HT-29 (cell line): ENCODE data around the gene LMBRD1. TPM values are rescaled to one million over a fixed set of nuclear protein-coding genes. Genes with fewer than 3 reads are reported as not detected.
"Not testable (repeated sequence)": the region's sequence is repeated elsewhere in the genome, so short reads cannot be mapped to it uniquely, and the experiment has no call there.

Source experiments
- DNase-seq: peaks from one replicate; pipeline ENCODE4 v3.0.0-alpha.2; 2015; ENCODE audit warnings: low spot score
- total RNA-seq: library from RNA; depleted of rRNA; stranded (reverse); fragments of >200 nt; shearing (Covaris generic); gene quantifications from 2 replicates; pipeline ENCODE4 v1.2.3, GENCODE V29; 2014

The LMBRD1 gene
- total RNA-seq, 1 experiment from 2014 or later = 7.5 TPM

DNA sequence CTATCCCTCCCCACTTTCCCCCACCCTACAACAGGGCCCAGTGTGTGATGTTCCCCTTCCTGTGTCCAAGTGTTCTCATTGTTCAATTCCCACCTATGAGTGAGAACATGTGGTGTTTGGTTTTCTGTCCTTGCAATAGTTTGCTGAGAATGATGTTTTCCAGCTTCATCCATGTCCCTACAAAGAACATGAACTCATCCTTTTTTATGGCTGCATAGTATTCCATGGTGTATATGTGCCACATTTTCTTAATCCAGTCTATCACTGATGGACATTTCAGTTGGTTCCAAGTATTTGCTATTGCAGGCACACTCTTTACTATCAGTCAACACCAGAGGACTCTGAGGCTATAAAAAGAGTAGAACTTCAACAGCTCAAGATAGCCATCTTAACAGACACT, 2.0 kb upstream of the LMBRD1 start:
- not testable (repeated sequence) for DNase-seq

DNA sequence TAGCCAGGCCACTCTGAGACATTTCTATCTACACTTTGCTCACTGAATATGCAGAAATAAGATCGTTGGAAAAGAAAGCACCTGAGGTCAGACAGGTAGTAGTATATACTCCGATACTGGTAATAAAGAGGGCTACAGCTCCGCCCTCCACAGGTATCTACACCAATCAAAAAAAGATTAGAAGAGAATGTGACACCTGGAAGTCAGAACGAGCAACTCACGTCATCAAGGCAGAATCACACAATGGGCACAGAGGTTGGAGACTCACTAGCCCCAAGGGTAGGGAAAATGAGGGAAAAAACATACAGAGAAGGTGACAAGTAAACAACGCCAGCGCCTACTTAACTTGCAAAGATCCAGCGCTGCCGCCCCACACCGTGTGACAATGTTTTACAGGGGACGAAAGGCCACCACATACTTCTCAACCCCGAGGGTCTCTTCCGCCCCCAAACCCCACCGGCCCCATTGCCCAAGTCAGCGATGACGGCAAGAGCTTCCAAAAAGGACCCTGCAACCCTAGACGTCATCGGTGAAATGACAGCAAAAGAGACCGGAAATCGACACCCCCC, 653 bp downstream of the LMBRD1 start:
- DNase-seq = peak; percentile 75

DNA sequence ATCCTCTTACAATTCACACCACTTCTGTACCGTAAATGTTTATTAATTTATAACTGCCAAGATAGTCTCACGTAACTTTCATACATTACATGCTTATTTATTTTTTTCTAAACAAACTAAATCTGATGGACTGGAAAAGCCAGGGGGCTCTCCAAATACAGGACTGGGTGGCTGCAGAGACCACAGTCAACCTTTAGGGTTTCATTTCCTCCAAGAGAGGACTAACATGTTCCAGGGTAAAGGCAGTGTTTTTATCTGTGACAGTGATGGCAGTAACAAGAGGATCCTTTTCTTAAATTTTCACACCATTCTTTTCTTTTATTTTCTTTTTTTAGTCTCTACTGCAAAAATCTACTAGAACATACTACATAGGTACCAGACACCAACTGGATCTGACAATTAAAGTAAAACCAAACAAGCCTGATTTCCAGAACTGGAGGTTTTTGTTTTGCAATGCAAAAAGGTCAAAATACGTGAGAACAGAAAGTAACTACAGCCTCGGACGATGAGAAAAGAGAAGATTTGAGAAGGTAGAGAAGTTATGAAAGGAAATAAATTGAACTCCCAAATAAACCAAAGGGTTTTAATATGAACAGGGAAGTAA, 1.2 kb downstream of the LMBRD1 start:
- no peak for DNase-seq

DNA sequence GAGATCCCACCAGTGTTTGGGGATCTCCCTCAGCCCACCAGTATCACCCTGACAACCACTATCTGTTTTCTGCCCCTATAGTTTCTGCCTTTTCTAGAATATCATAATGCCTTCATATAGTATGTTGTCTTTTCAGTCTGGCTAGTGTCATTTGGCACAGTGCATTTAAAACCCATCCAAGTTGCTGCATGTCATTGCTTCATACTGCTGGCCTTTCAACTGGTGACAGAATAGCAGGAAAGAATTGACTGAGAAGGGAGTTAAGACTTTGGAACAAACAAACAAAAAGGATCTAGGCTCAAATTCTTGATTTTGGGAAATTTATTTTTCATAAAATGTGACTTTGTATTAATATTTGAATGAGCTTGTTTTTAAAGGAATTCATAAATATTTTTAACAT, 4.5 kb downstream of the LMBRD1 start:
- no peak for DNase-seq

DNA sequence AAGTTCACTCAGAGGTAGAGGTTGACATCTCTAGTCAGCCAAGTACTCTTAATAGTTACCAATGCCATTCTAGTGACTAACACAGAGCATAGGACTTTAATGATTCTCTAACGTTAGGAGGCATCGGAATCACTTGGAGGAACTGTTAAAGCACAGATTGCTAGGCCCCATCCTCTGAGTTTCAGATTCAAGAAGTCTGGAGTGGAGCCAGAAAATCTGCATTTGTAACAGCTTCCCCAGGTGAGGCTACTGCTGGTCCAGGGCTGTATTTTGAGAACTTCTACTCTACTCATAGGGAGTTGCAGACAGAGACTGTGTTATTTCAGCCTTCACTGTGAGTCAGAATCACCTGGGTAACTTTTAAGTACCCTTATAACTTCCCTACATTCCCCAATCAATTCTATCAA, 5.7 kb downstream of the LMBRD1 start:
- DNase-seq = no peak

DNA sequence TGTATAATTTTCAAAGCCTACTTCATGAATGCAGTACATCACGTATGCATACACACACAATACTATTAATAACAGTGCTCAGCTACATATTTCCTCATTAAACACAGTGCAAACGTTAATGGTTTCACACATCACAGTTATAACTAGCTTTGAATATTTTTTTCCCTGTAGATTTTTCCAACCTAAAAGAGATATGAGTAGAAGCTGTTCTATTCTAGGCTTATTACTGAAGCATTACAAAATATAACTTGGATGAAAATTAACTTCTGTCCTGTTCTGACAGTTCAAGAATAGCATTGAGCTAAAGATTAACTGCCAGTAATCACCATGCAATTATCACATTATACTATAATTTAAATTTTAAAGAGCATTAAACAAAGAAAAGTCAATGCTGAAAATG, 6.2 kb downstream of the LMBRD1 start:
- DNase-seq = no peak

DNA sequence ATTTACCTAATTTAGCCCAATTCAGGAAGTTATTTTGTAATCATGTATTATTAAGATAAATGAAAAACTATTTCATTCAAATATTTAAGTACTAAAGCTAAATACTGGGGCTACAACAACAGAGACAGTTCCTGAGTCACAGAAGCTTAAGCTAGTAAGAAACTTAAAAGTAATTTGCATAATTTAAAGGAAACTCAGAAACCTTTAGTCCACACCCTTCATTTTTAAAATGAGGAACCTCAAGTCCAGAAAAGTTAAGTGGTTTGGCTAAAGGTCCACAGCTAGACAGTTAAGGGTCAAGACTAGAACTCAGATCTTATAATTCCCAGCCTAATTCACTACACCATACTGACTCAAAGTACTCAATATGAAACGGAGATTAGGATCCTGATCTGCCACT, 7.2 kb downstream of the LMBRD1 start:
- DNase-seq = no peak

DNA sequence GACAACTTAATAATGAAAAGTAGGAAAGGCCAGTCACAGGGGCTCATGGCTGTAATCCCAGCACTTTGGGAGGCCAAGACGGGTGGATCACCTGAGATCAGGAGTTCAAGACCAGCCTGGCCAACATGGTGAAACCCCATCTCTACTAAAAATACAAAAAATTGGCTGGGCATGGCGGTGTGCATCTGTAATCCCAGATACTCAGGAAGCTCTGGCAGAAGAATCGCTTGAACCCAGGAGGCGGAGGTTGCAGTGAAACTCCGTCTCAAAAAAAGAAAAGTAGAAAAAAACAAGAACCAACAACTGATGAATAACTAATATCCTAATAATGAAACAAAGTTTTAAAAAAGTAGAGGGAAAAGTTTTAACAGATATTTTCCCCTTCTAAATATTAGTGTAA, 9.4 kb downstream of the LMBRD1 start:
- DNase-seq = not testable (repeated sequence)

DNA sequence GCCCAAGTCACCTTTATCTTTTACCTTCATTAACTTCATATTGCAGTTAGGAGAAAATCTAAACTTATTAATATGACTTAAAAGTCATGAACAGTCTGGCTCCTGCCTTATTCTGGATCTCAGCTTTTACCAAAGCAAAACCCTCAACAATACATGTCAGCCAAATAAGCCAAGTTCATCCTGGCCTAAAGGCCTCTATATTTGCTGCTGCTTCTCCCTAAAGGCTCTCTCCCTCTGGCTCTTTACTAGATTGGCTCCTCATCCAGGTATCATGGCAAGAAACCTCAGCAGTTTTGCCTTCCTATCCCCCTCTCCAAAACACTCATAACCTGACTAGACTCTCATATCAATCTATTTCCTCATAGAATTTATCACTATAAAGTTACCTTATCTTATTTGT, 11.1 kb downstream of the LMBRD1 start:
- no peak for DNase-seq

DNA sequence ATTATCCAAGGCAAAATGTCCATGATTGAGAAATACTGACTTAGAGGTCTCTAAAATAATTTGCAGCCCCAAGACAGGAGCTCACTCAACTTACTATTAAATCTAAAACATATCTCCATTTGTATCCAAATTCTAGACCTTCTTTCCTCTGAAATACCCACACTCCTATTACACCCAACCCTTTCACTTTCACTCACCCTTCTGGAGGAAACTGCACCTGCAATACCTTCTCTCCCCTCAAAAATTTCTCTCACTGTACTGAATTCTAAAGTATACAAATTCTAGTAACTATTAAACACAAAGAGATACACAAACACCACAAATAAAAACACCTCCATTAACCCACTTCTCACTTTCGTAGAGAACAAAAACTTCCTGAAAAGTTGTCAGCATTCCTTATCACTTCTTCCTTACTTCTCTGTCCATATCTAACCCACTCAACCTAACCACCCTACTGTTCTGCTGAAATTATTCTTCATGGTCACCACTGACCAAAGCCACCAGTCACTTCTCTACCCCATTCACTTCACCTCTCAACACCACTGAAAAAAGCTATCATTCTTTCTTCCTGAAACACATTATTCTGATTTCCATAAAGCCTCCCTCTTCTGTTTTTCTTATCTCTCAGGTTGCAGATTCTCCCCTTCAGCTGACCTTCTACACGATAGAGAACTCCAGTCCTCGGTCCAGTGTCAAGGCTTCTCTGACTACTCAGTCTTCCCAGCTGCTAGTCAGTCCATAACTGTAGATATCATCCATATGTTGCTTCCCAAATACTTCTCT, 12.0 kb downstream of the LMBRD1 start:
- no peak for DNase-seq

DNA sequence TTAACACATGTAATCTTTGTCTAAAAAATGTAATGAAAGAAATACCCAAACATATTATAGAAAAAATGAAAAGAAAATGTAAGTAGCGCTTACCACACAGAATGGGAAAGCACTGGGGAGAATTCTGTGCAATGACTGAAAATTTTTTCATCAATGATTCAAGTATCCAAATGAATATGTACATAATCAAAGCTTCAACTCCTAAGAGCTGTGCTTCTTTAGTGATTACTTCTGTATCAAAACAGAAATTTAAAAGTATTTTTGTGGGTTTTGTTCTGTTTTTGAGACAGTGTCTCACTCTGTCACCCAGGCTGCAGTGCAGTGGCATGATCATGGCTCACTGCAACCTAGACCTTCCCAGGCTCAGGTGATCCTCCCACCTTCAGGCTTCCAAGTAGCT, 13.7 kb downstream of the LMBRD1 start:
- DNase-seq = no peak

DNA sequence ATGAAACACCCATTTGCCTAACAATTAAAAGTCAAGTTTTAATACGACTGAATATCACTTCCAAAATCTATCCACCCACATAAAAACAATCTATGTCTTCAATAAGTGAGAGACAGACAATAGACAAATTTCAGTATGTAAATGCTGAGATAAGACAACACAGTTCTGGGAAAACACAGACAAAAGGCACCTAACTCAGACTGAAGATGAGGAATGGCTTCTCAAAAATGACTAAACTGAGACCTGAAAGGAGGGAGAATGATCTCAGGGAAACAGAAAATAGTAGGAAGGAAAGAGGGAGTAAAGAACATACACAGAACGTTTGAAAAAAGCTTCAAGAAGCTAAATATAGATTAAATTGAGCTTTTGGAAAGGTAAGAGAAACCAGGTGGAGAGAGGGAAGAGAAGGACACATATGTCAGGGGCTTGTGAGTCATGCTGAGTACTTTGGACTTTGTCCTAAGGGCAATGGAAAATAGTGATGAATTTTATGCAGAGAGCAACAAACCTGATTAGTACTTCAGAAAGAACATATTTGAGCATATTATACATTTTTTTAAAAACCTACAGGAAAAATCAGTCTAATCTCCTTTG, 16.1 kb downstream of the LMBRD1 start:
- DNase-seq = peak; percentile 39

DNA sequence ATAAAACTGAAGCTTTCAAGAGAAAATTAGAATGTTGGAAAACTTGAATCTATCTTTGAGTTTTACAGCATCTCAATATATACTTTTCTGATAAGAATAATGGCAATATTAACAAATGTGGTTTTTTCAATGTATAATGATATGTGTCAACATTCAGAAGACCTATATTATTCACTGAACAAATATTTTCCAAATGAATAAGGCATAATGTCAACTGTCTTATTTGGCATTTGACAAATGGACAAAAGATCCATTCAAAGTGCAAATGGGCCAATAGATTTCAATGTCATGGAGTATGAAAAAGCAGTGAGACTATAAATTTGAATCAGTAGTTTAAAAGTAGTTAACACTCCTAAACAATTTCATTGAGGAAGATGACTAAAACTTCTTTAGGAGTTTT, 20.9 kb downstream of the LMBRD1 start:
- no peak for DNase-seq

DNA sequence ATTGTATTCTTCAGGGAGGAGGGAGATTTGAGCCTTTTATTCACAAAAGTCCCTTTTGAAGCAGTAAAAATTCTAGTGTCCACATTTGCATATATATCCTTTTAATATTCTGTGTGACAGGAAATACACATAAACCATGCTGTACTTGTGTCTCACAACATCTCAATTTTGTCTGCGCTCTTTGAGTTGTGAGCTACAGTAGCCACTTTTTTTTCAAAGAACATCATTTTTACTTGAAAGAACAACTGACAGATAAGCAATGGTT, 21.3 kb downstream of the LMBRD1 start:
- no peak for DNase-seq

DNA sequence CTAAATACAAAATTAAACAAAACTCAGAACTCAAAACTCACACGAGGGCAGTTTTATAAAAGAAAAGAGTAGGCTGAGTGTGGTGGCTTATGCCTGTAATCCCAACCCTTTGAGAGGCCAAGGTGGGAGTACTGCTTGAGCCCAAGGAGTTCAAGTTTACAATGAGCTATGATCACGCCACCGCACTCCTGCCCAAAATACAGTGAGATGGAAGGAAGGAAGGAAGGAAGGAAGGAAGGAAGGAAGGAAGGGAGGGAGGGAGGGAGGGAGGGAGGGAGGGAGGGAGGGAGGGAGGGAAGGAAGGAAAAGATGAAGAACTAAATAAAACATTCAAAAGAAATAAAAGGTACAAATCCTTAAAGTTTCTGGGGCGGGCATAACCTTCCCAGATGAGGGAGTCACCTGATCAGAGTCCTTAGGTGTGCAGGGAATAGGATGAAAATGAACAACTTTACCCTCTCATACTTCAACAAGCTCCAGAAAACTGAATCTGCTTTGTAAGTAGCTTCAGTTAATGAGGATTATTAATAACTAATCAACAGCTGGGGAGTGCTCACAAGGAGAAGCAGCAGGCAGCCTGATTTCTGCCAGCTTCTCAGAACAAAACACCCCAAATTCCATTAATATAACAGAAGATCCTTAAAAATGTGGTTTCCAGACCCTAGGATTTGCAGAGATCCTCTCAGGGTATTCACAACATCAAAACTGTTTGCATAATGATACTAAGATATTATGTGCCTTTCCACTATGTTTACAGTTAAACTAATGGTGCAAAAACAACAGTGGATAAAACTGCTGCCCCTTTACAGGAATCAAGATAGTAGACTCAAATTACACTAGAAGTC, 21.8 kb downstream of the LMBRD1 start:
- no peak for DNase-seq

DNA sequence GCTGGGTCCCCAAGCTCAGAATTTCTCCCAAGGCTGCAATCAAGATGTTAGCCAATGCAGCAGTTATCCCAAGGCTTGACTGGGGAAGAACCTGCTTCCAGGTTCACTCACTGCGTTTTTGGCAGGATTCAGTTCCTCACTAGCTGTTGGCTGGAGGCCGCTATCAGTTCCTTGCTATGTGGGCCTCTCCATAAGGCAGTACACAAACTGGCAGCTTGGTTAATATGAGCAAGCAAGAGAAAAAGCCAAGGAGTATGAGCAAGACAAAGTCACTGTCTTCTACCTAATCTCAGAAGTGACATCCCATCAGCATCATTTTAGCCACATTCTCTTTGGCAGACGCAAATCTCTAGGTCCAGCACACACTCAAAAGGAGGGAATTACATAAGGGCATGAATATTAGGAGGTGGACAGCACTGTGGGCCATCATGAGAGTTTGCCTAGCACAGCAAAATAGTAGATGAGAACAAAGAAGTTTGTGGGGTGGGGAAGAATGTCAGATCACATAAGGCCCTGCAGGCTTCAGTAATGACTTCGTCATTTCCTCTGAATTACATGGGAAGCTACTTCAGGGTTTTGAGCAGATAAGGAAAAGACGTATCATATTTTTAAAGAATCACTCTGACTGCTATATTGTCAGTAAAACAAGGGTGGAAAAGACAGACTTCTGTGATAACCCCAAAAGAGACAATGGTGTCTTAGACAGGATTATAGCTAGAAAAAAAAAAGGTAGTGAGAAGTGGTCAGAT, 25.5 kb downstream of the LMBRD1 start:
- DNase-seq = no peak

DNA sequence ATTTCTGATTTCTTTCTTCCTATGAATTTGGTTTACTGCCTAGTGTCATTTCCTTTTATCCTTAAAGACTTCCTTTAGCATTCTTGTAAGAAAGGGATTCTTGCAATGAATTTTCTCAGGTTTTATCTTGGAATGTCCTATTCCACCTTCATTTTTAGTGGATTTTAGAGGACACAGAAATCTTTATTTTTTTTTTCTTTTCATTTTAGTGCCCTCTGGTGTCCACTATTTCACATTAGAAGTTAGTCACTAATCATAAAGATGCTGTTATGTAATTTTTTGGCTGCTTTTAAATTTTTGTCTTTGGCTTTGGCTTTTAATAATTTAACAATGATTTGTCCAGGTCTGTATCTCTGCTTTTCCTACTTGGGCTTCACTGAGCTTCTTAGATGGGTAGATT, 28.1 kb downstream of the LMBRD1 start:
- DNase-seq = no peak

DNA sequence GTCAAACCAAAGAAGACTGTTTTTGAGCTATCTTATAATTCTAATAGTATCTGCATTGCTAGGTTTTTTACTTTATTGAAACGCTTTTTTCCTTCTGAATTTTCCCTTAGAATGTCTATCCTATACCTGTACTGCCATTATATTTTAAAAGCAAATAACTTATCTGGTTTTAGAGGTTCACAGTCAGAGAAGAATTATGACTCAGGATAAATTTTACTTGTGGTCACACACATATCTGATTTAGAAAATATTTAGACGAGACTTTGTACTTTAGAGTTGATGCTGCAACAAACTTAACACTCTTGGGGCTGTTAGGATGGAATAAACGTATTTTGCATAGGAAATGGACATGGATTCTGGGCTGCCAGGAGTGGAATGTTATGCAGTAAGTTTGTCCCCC, 33.0 kb downstream of the LMBRD1 start:
- DNase-seq = no peak

DNA sequence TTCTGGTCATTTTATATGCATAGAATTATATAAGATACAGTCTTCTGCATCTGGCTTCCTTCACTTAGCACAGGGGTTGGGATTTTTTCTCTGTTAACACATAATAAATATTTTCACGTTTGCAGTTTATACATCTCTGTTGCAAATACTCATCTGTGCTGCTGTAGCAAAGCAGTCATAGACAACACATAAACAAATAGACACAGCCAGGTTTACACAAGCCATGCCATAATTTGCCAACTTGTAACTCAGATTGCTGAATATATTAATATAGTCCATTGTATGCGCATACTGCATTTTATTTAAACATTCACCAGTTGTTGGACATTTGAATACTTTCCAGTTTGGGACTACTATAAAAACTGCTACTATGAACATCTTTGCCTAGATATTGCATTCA, 35.0 kb downstream of the LMBRD1 start:
- no peak for DNase-seq

DNA sequence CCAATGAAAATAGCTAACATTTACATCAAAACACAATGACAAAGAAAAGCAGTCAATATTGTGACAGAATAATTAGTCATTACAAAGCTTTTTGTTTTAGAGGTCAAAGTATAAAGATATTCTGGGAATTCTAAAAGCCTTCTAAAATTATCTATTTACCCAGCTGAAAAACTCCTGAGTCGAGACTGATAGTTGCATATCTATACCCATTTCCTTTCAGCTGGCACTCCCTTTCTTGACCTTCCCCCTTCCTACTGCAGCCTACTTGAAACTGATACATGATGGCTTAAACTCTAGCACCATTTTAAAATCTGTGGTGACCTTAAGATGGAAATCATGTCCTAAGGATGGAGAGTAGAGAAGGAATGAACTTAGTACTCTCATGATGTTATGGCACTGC, 38.6 kb downstream of the LMBRD1 start:
- no peak for DNase-seq

DNA sequence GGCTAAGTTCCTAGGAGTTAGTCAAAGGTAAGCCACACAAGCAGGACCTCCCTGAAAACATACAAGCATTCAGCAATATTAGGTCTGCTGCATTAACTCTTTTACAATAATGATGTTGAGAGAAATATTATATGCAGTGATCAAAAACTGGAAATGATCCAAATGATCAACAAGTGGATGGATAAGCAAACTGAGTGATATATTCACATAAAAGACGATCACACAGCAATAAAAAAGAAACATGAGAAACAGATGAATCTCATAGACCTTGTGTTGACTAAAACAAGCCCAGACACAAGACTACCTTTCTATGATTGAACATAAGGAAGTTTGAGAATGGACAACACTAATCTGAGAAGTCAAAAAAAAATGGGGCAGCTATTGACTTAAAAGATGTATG, 39.9 kb downstream of the LMBRD1 start:
- DNase-seq = no peak
